HepG2 (cell line): Measurements from ENCODE around the gene ADIPOR2. TPM values are rescaled to one million over a fixed set of nuclear protein-coding genes. Genes with fewer than 3 reads are reported as not detected.

Source experiments
- CERS6 ChIP-seq: sonication (generic); formaldehyde crosslinking; IDR thresholded peaks from 2 replicates; pipeline ENCODE4 v1.5.0; 2020; ENCODE audit warnings: missing genetic modification reagents
- CREM ChIP-seq, 2 experiments: sonication (generic) in 1 of 2; formaldehyde crosslinking in 1 of 2; IDR thresholded peaks; 2 replicates each; pipeline versions ENCODE4 v1.4.0 to v1.6.1; 2016 to 2020; ENCODE audit warnings: antibody characterized with exemption in 1 of 2, mild to moderate bottlenecking in 1 of 2, missing genetic modification reagents in 1 of 2
- FOXA1 ChIP-seq, 2 experiments: fragments of 450-650 bp in 1 of 2; sonication (generic) in 1 of 2; formaldehyde crosslinking in 1 of 2; IDR thresholded peaks; 2 replicates each; pipeline versions ENCODE4 v1.4.0 to v1.6.1; 2016 to 2020; ENCODE audit warnings: missing genetic modification reagents in 1 of 2
- GMEB2 ChIP-seq: IDR thresholded peaks from 2 replicates; pipeline ENCODE4 v1.6.1; 2016; ENCODE audit warnings: missing biosample characterization, missing genetic modification reagents, low read depth
- HMGXB3 ChIP-seq: sonication (generic); formaldehyde crosslinking; IDR thresholded peaks from 2 replicates; pipeline ENCODE4 v1.4.0; 2020; ENCODE audit warnings: missing genetic modification reagents, borderline replicate concordance
- IRF1 ChIP-seq: sonication (generic); formaldehyde crosslinking; IDR thresholded peaks from 2 replicates; pipeline ENCODE4 v1.4.0; 2020; ENCODE audit warnings: low read depth, mild to moderate bottlenecking, missing genetic modification reagents
- NCOA1 ChIP-seq: sonication (generic); formaldehyde crosslinking; IDR thresholded peaks from 2 replicates; pipeline ENCODE4 v1.9.0; 2021; ENCODE audit warnings: missing genetic modification reagents
- NONO ChIP-seq, 2 experiments: fragments of 450-650 bp in 1 of 2; sonication (generic) in 1 of 2; formaldehyde crosslinking in 1 of 2; IDR thresholded peaks in 1 of 2; conservative IDR thresholded peaks in 1 of 2; 2 replicates each; pipeline versions ENCODE4 v1.6.1 to v1.8.0; 2017 to 2022; ENCODE audit warnings: mild to moderate bottlenecking in 1 of 2, missing genetic modification reagents in 1 of 2, moderate library complexity in 1 of 2
- PAWR ChIP-seq: sonication (generic); formaldehyde crosslinking; IDR thresholded peaks from 2 replicates; pipeline ENCODE4 v1.4.0; 2020; ENCODE audit warnings: missing genetic modification reagents, mild to moderate bottlenecking, borderline replicate concordance
- RARA ChIP-seq: IDR thresholded peaks from 2 replicates; pipeline ENCODE4 v1.6.1; 2016; ENCODE audit warnings: missing genetic modification reagents, missing compliant biosample characterization
- SRF ChIP-seq: IDR thresholded peaks from 2 replicates; pipeline ENCODE4 v1.6.1; 2011; ENCODE audit warnings: mild to moderate bottlenecking, low read depth, low read length, moderate library complexity
- TEF ChIP-seq: sonication (generic); formaldehyde crosslinking; IDR thresholded peaks from 2 replicates; pipeline ENCODE4 v1.5.0; 2020; ENCODE audit warnings: missing genetic modification reagents
- ZNF564 ChIP-seq: sonication (generic); formaldehyde crosslinking; IDR thresholded peaks from 2 replicates; pipeline ENCODE4 v1.8.1; 2023; ENCODE audit warnings: mild to moderate bottlenecking, missing genetic modification reagents
- ZNF569 ChIP-seq: sonication (generic); formaldehyde crosslinking; IDR thresholded peaks from 2 replicates; pipeline ENCODE4 v1.5.0; 2020; ENCODE audit warnings: mild to moderate bottlenecking, missing genetic modification reagents, moderate library complexity, borderline replicate concordance
- ZNF607 ChIP-seq: sonication (generic); formaldehyde crosslinking; IDR thresholded peaks from 2 replicates; pipeline ENCODE4 v1.5.1; 2020; ENCODE audit warnings: missing genetic modification reagents, mild to moderate bottlenecking, borderline replicate concordance
- ZNF75D ChIP-seq: sonication (generic); formaldehyde crosslinking; IDR thresholded peaks from 2 replicates; pipeline ENCODE4 v1.8.1; 2023; ENCODE audit warnings: missing genetic modification reagents, mild to moderate bottlenecking, borderline replicate concordance
- ZNF816 ChIP-seq: sonication (generic); formaldehyde crosslinking; IDR thresholded peaks from 2 replicates; pipeline ENCODE4 v1.8.0; 2022; ENCODE audit warnings: missing genetic modification reagents, mild to moderate bottlenecking, borderline replicate concordance
- polyA plus RNA-seq, 8 experiments: library from polyadenylated mRNA; depleted of rRNA in 3 of 8; stranded (reverse) in 7 of 8; unstranded in 1 of 8; fragments of >200 nt; fragmentation: Illumina TruSeq in 4 of 8; extraction: Trizol in 4 of 8; gene quantifications; 2 replicates each; pipeline versions ENCODE4 v1.2.1 to v1.2.3, GENCODE V29; 2011 to 2016; ENCODE audit warnings: low read depth in 4 of 8, missing spikeins in 1 of 8, mixed read lengths in 1 of 8; ENCODE audit not compliant: insufficient read depth in 1 of 8
- total RNA-seq, 5 experiments: library from RNA; depleted of rRNA; stranded (reverse); fragments of >200 nt; fragmentation: Illumina TruSeq; extraction: Trizol; gene quantifications; 2 replicates each; pipeline ENCODE4 v1.2.3, GENCODE V29; 2016; ENCODE audit warnings: low read depth in 1 of 5
- TF ChIP-seq, protein P1 (sequence below): sonication (generic); formaldehyde crosslinking; IDR thresholded peaks from 2 replicates; pipeline ENCODE4 v1.8.0; 2022; ENCODE audit warnings: mild to moderate bottlenecking, missing genetic modification reagents, moderate library complexity

ADIPOR2 gene
- total and polyA plus RNA-seq, 2 of the 13 experiments (the other 11 are each of a cell fraction or from before 2014, with no cell fraction given) = 35.2 to 52.2 TPM

- no peak for TF ChIP-seq CERS6
- no peak for TF ChIP-seq ZNF569 (CRISPR knock-in tag)
- no peak for TF ChIP-seq ZNF75D
- no peak for TF ChIP-seq ZNF816
- no peak; the same call in 1 of the 2 replicates for TF ChIP-seq FOXA1 (IDR thresholded peaks at IDR 0.05)
- 0 out of 2 replicates have a peak, but pooled peaks have one; percentile 5 for TF ChIP-seq FOXA1 (CRISPR knock-in tag; IDR thresholded peaks at IDR 0.05)
- TF ChIP-seq GMEB2 (CRISPR knock-in tag) = no peak
- no peak; the same call in 1 of the 2 replicates for TF ChIP-seq ZNF607 (CRISPR knock-in tag)
- peak; percentile 76 for TF ChIP-seq CREM (IDR thresholded peaks at IDR 0.05)
- TF ChIP-seq CREM (CRISPR knock-in tag; IDR thresholded peaks at IDR 0.05) = no peak
- TF ChIP-seq ZNF564 (CRISPR knock-in tag) = no peak
- no peak for TF ChIP-seq NCOA1 (CRISPR knock-in tag)
- TF ChIP-seq, protein P1, sequence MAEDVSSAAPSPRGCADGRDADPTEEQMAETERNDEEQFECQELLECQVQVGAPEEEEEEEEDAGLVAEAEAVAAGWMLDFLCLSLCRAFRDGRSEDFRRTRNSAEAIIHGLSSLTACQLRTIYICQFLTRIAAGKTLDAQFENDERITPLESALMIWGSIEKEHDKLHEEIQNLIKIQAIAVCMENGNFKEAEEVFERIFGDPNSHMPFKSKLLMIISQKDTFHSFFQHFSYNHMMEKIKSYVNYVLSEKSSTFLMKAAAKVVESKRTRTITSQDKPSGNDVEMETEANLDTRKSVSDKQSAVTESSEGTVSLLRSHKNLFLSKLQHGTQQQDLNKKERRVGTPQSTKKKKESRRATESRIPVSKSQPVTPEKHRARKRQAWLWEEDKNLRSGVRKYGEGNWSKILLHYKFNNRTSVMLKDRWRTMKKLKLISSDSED (CRISPR knock-in tag) = no peak
- TF ChIP-seq HMGXB3 (CRISPR knock-in tag) = no peak
- TF ChIP-seq RARA (CRISPR knock-in tag) = peak; percentile 97
- TF ChIP-seq SRF = no peak
- no peak for TF ChIP-seq TEF (CRISPR knock-in tag)
- no peak for TF ChIP-seq PAWR
- no peak for TF ChIP-seq NONO (IDR thresholded peaks at IDR 0.05)
- no peak for TF ChIP-seq NONO (CRISPR knock-in tag; conservative IDR thresholded peaks at IDR 0.05)
- no peak for TF ChIP-seq IRF1 (CRISPR knock-in tag)
Observed at GRCh38 chr12:1666685-1667162, 24.1 kb upstream of the ADIPOR2 start (continued).
